Stomach (tissue), 9 donors: ENCODE measurements around the gene LNPEP. TPM values are rescaled to one million over a fixed set of nuclear protein-coding genes. Genes with fewer than 3 reads are reported as not detected.
A peak's percentile ranks its signal among the peaks of the same experiment; 100 is the strongest.

ENCODE experiments used
- DNase-seq, 2 donors: peaks; one replicate each; pipeline versions ENCODE4 v3.0.0 to v3.0.0-alpha.2; 2013 to 2019
- H3K27ac ChIP-seq, 5 donors: fragments of 200-600 bp in 4 of 5; sonication (generic) in 4 of 5; one replicate each; pipeline ENCODE4 v1.5.1; 2013 to 2019; ENCODE audit warnings: mild to moderate bottlenecking in 1 of 5, moderate library complexity in 1 of 5
- H3K27me3 ChIP-seq, 3 donors: fragments of 200-600 bp; sonication (generic); one replicate each; pipeline ENCODE4 v1.5.1; 2017 to 2019; ENCODE audit warnings: mixed run types in 1 of 3
- H3K36me3 ChIP-seq, 4 donors: fragments of 200-600 bp; sonication (generic); 1 replicate in 3 of 4; 2 replicates in 1 of 4; pipeline ENCODE4 v1.5.1; 2016 to 2019
- H3K4me1 ChIP-seq, 4 donors: fragments of 200-600 bp; sonication (generic); one replicate each; pipeline ENCODE4 v1.5.1; 2016 to 2019
- H3K4me3 ChIP-seq, 4 donors: fragments of 200-600 bp; sonication (generic) in 3 of 4; one replicate each; pipeline ENCODE4 v1.5.1; 2016 to 2019; ENCODE audit warnings: mild to moderate bottlenecking in 1 of 4
- H3K9me3 ChIP-seq, 4 donors: fragments of 200-600 bp; sonication (generic); one replicate each; pipeline ENCODE4 v1.5.1; 2016 to 2019
- CTCF ChIP-seq, 7 experiments: fragments of 450-650 bp in 4 of 7; fragments of 200-600 bp in 3 of 7; sonication (generic) in 3 of 7; IDR thresholded peaks; one replicate each; pipeline ENCODE4 v1.5.1; 2016 to 2019; ENCODE audit warnings: antibody characterized with exemption in 7 of 7, control low read depth in 2 of 7, mild to moderate bottlenecking in 1 of 7
- EP300 ChIP-seq: sonication (generic); formaldehyde crosslinking; IDR thresholded peaks from one replicate; pipeline ENCODE4 v1.6.1; 2017; ENCODE audit warnings: antibody characterized with exemption
- POLR2A ChIP-seq, 4 donors: fragments of 450-650 bp; IDR thresholded peaks; one replicate each; pipeline ENCODE4 v1.6.1; 2016; ENCODE audit warnings: antibody characterized with exemption in 4 of 4, control low read depth in 2 of 4, mild to moderate bottlenecking in 1 of 4, moderate library complexity in 1 of 4
- POLR2AphosphoS5 ChIP-seq, 3 donors: sonication (generic); formaldehyde crosslinking; IDR thresholded peaks; one replicate each; pipeline ENCODE4 v1.6.1; 2016; ENCODE audit warnings: antibody characterized with exemption in 3 of 3
- WGBS, 5 donors: extraction: QIAGEN DNeasy Blood & Tissue Kit in 3 of 5; methylation state at CpG; one replicate each; pipeline versions ENCODE4 v1.1.5 to v1.1.7; 2013 to 2018; 5-methylcytosine and 5-hydroxymethylcytosine counted together
- intact Hi-C: fragments of 100-400 bp; cut with DNase I; formaldehyde crosslinking; loops from one replicate; pipeline ENCODE4 v1.15.1; 2023; ENCODE audit warnings: low total_unique reads
- polyA plus RNA-seq, 3 donors: library from polyadenylated mRNA; stranded (reverse); fragments of 200-250 nt; gene quantifications; one replicate each; pipeline ENCODE4 v1.2.3, GENCODE V29; 2013
- total RNA-seq, 5 donors: library from RNA; depleted of rRNA; stranded (reverse); fragments of >200 nt; gene quantifications; one replicate each; pipeline versions ENCODE4 v1.1.0 to v1.2.3, GENCODE V29; 2014 to 2016
- donor health status: healthy with polysubstance abuse.
- donor health status: Bipolar disorder and iron deficiency.
- donor health status: healthy.

Gene LNPEP
- total and polyA plus RNA-seq, 8 donors, result 2.0 to 160 (median 28.9) TPM

- TF ChIP-seq POLR2AphosphoS5 (IDR thresholded peaks at IDR 0.05) (no peak), EP300 (no peak), CTCF (IDR thresholded peaks at IDR 0.05) (no peak), POLR2A (IDR thresholded peaks at IDR 0.05) (no peak)
- no peaks in the 10 kb centered on the region for H3K9me3 ChIP-seq
- H3K27ac ChIP-seq, result no peak overlapping the region
- DNase-seq, result no peak
- H3K36me3 ChIP-seq, result no peaks in the 10 kb centered on the region
- H3K4me1 ChIP-seq, result peaks cover 0 to 3% (median 0%) of the 10 kb centered on the region in 4 donors
- intact Hi-C loops, result no loop called here
- WGBS, 5 donors, result 59 to 74% (median 66%) methylated on average over 3 of the region's 3 CpGs
- H3K4me3 ChIP-seq, result no peak overlapping the region
- no peaks in the 10 kb centered on the region for H3K27me3 ChIP-seq
Observed at GRCh38 chr5:97043511-97043910, 107.6 kb downstream of the LNPEP start.

- no peaks in the 10 kb centered on the region for H3K27me3 ChIP-seq
- TF ChIP-seq EP300 (no peak), CTCF (IDR thresholded peaks at IDR 0.05) (peak in 3 of 7 experiments; percentile 19 to 25 (median 24)), POLR2AphosphoS5 (IDR thresholded peaks at IDR 0.05) (peak in 1 of 3 donors; percentile 33)
- peaks cover 0 to 3% (median 0%) of the 10 kb centered on the region in 4 donors for H3K4me1 ChIP-seq
- intact Hi-C loops, result no loop called here
- peak; percentile 23 to 34 for DNase-seq
- H3K4me3 ChIP-seq, result no peak overlapping the region
- H3K27ac ChIP-seq, result no peak overlapping the region
- WGBS, 5 donors, result 44 to 66% (median 51%) methylated on average over 2 of the region's 2 CpGs
- H3K36me3 ChIP-seq, result no peaks in the 10 kb centered on the region
- H3K9me3 ChIP-seq, result no peaks in the 10 kb centered on the region
Observed at GRCh38 chr5:97044052-97044451, 108.2 kb downstream of the LNPEP start.

- 72 to 82% (median 76%) methylated on average over 7 of the region's 7 CpGs for WGBS, 5 donors
Observed at GRCh38 chr5:97046270-97046982, 110.5 kb downstream of the LNPEP start.

GRCh38 chr5:97047076-97047475 is 111.2 kb downstream of the LNPEP start:
- no peak for DNase-seq
- H3K4me3 ChIP-seq, result no peak overlapping the region
- H3K4me1 ChIP-seq, result peaks cover 0 to 3% (median 0%) of the 10 kb centered on the region in 4 donors
- H3K27me3 ChIP-seq, result no peaks in the 10 kb centered on the region
- 81 to 93% (median 89%) methylated on average over 1 of the region's 1 CpG; no CpG with 5 or more reads in 1 of the 5 donors for WGBS, 5 donors
- H3K36me3 ChIP-seq, result no peaks in the 10 kb centered on the region
- H3K9me3 ChIP-seq, result no peaks in the 10 kb centered on the region
- TF ChIP-seq POLR2AphosphoS5 (IDR thresholded peaks at IDR 0.05) (no peak), EP300 (no peak), CTCF (IDR thresholded peaks at IDR 0.05) (no peak), POLR2A (IDR thresholded peaks at IDR 0.05) (no peak)
- intact Hi-C loops, result no loop called here
- H3K27ac ChIP-seq, result no peak overlapping the region

More at GRCh38 chr5:97046270-97046982, 110.5 kb downstream of the LNPEP start:
- no peaks in the 10 kb centered on the region for H3K27me3 ChIP-seq
- TF ChIP-seq POLR2AphosphoS5 (IDR thresholded peaks at IDR 0.05) (no peak), CTCF (IDR thresholded peaks at IDR 0.05) (no peak), EP300 (no peak), POLR2A (IDR thresholded peaks at IDR 0.05) (no peak)
- H3K9me3 ChIP-seq, result no peaks in the 10 kb centered on the region
- intact Hi-C loops, result no loop called here
- no peak overlapping the region for H3K4me3 ChIP-seq
- peaks cover 0 to 3% (median 0%) of the 10 kb centered on the region in 4 donors for H3K4me1 ChIP-seq
- H3K36me3 ChIP-seq, result no peaks in the 10 kb centered on the region
- no peak for DNase-seq
- no peak overlapping the region for H3K27ac ChIP-seq
